ENCODE data around the gene GARIN5A. TPM values are rescaled to one million over a fixed set of nuclear protein-coding genes. Genes with fewer than 3 reads are reported as not detected.

GARIN5A gene
- total RNA-seq, 1 experiment from 2014 or later, result 0.84 TPM

- TF ChIP-seq CTCF (conservative IDR thresholded peaks at IDR 0.05; ENCODE audit: low read depth, low read length) (no peak), EZH2 (IDR thresholded peaks at IDR 0.05; ENCODE audit: borderline replicate concordance, low read depth, low read length, poor library complexity, severe bottlenecking) (no peak)
- no TSS peak for BruUV-seq (replicated peaks)
- H3K36me3 ChIP-seq (ENCODE audit: insufficient read depth, low read length, poor library complexity, severe bottlenecking), result peaks cover 32% of the 10 kb centered on the region
- H3K4me3 ChIP-seq (ENCODE audit: low read depth, low read length, poor library complexity, severe bottlenecking), result peak overlapping the region; percentile 89
- no peak for DNase-seq (ENCODE audit: low spot score)
- no peaks in the 10 kb centered on the region for H3K27me3 ChIP-seq (replicated peaks; ENCODE audit: insufficient read depth, low read depth, low read length, poor library complexity)
- intact Hi-C loops (cut with micrococcal nuclease; ENCODE audit: unreplicated experiment), result no loop called here
- no peak overlapping the region for H3K27ac ChIP-seq (ENCODE audit: low read depth, low read length, poor library complexity, severe bottlenecking)
- no peaks in the 10 kb centered on the region for H3K4me1 ChIP-seq (ENCODE audit: insufficient read depth, low read length, poor library complexity, severe bottlenecking)
- no peaks in the 10 kb centered on the region for H3K9me3 ChIP-seq (ENCODE audit: low read depth, low read length, poor library complexity, severe bottlenecking)
- ChIA-PET POLR2A (ENCODE audit: low non-redundant PET) (no interaction called here), CTCF (no interaction called here)
Observed at GRCh38 chr19:50477751-50478515, 1.3 kb upstream of the GARIN5A start.

GRCh38 chr19:50476907-50477238 lies 225 bp upstream of the GARIN5A start:
- CTCF ChIA-PET, result no interaction called here

GRCh38 chr19:50475736-50476223 lies 868 bp downstream of the GARIN5A start:
- intact Hi-C loops (cut with micrococcal nuclease; ENCODE audit: unreplicated experiment), result no loop called here
- TF ChIP-seq CTCF (conservative IDR thresholded peaks at IDR 0.05; ENCODE audit: low read depth, low read length) (no peak), EZH2 (IDR thresholded peaks at IDR 0.05; ENCODE audit: borderline replicate concordance, low read depth, low read length, poor library complexity, severe bottlenecking) (no peak)
- H3K9me3 ChIP-seq (ENCODE audit: low read depth, low read length, poor library complexity, severe bottlenecking), result no peaks in the 10 kb centered on the region
- H3K4me3 ChIP-seq (ENCODE audit: low read depth, low read length, poor library complexity, severe bottlenecking), result peak overlapping the region; percentile 89
- ChIA-PET POLR2A (ENCODE audit: low non-redundant PET) (no interaction called here), CTCF (no interaction called here)
- BruUV-seq (replicated peaks), result no TSS peak
- no peaks in the 10 kb centered on the region for H3K4me1 ChIP-seq (ENCODE audit: insufficient read depth, low read length, poor library complexity, severe bottlenecking)
- DNase-seq (ENCODE audit: low spot score), result no peak
- no peaks in the 10 kb centered on the region for H3K27me3 ChIP-seq (replicated peaks; ENCODE audit: insufficient read depth, low read depth, low read length, poor library complexity)
- H3K27ac ChIP-seq (ENCODE audit: low read depth, low read length, poor library complexity, severe bottlenecking), result peak overlapping the region; percentile 89
- peaks cover 29% of the 10 kb centered on the region for H3K36me3 ChIP-seq (ENCODE audit: insufficient read depth, low read length, poor library complexity, severe bottlenecking)

More at GRCh38 chr19:50476907-50477238, 225 bp upstream of the GARIN5A start:
- Histone ChIP-seq H3K36me3 (ENCODE audit: insufficient read depth, low read length, poor library complexity, severe bottlenecking) (peaks cover 32% of the 10 kb centered on the region), H3K4me1 (ENCODE audit: insufficient read depth, low read length, poor library complexity, severe bottlenecking) (no peaks in the 10 kb centered on the region), H3K4me3 (ENCODE audit: low read depth, low read length, poor library complexity, severe bottlenecking) (peak overlapping the region; percentile 89), H3K9me3 (ENCODE audit: low read depth, low read length, poor library complexity, severe bottlenecking) (no peaks in the 10 kb centered on the region), H3K27me3 (replicated peaks; ENCODE audit: insufficient read depth, low read depth, low read length, poor library complexity) (no peaks in the 10 kb centered on the region), H3K27ac (ENCODE audit: low read depth, low read length, poor library complexity, severe bottlenecking) (peak overlapping the region; percentile 89)
- BruUV-seq (replicated peaks), result TSS peak; percentile 79
- intact Hi-C loops (cut with micrococcal nuclease; ENCODE audit: unreplicated experiment), result no loop called here
- POLR2A ChIA-PET (ENCODE audit: low non-redundant PET), result no interaction called here
- TF ChIP-seq CTCF (conservative IDR thresholded peaks at IDR 0.05; ENCODE audit: low read depth, low read length) (no peak), EZH2 (IDR thresholded peaks at IDR 0.05; ENCODE audit: borderline replicate concordance, low read depth, low read length, poor library complexity, severe bottlenecking) (no peak)
- no peak for DNase-seq (ENCODE audit: low spot score)
